Erythroblast (primary cell): ENCODE data around the gene TSHZ2.
"Not testable (repeated sequence)": the region's sequence is repeated elsewhere in the genome, so short reads cannot be mapped to it uniquely, and the experiment has no call there.

Source experiments
- GATA1 ChIP-seq: IDR thresholded peaks from 2 replicates; pipeline ENCODE4 v1.6.1; 2011; ENCODE audit warnings: low read depth, mild to moderate bottlenecking, control low read depth, low read length, moderate library complexity
- POLR2A ChIP-seq: IDR thresholded peaks from 2 replicates; pipeline ENCODE4 v1.6.1; 2011; ENCODE audit warnings: mild to moderate bottlenecking, low read length

GRCh38 chr20:53323460-53323859 lies 351.3 kb downstream of the TSHZ2 start:
- TF ChIP-seq POLR2A, GATA1: not testable (repeated sequence)
